ENCODE results near the gene CAPN11.

GRCh38 chr6:44127186-44128019, 31.2 kb upstream of the CAPN11 start, which contains the start of the genes MRPL14 and TMEM63B:
- TF ChIP-seq CTCF (IDR thresholded peaks at IDR 0.05; ENCODE audit: low read depth, low read length) (no peak), EZH2phosphoT487 (IDR thresholded peaks at IDR 0.05; ENCODE audit: low read depth) (no peak)

All from OCI-LY3 (cell line).